Glutamatergic neuron (in vitro differentiated cells): ENCODE measurements around the gene UBAC2. TPM values are rescaled to one million over a fixed set of nuclear protein-coding genes. Genes with fewer than 3 reads are reported as not detected.
"Not testable (repeated sequence)": the region's sequence is repeated elsewhere in the genome, so short reads cannot be mapped to it uniquely, and the experiment has no call there.

Experiments
- DNase-seq: peaks from one replicate; pipeline ENCODE4 v3.0.0; 2022
- H3K27ac Mint-ChIP-seq: one replicate; pipeline ENCODE4 v1.8.0; 2020; ENCODE audit warnings: mild to moderate bottlenecking, mixed read lengths, inconsistent platforms; ENCODE audit not compliant: unreplicated experiment
- H3K27me3 Mint-ChIP-seq: one replicate; pipeline ENCODE4 v1.8.0; 2020; ENCODE audit warnings: mild to moderate bottlenecking, moderate library complexity, mixed read lengths, inconsistent platforms; ENCODE audit not compliant: unreplicated experiment
- H3K36me3 Mint-ChIP-seq: one replicate; pipeline ENCODE4 v1.8.0; 2020; ENCODE audit warnings: mild to moderate bottlenecking, mixed read lengths, inconsistent platforms; ENCODE audit not compliant: unreplicated experiment
- H3K4me1 Mint-ChIP-seq: one replicate; pipeline ENCODE4 v1.8.0; 2020; ENCODE audit warnings: mild to moderate bottlenecking, low read depth, mixed read lengths, inconsistent platforms; ENCODE audit not compliant: unreplicated experiment
- H3K4me3 Mint-ChIP-seq: one replicate; pipeline ENCODE4 v1.8.0; 2020; ENCODE audit warnings: mild to moderate bottlenecking, mixed read lengths, inconsistent platforms; ENCODE audit not compliant: unreplicated experiment
- H3K9me3 Mint-ChIP-seq: one replicate; pipeline ENCODE4 v1.8.0; 2020; ENCODE audit warnings: mild to moderate bottlenecking, moderate library complexity, mixed read lengths, inconsistent platforms; ENCODE audit not compliant: unreplicated experiment
- CTCF ChIP-seq: fragments of 200-600 bp; sonication (generic); IDR thresholded peaks from one replicate; pipeline ENCODE4 v1.5.0; 2021; ENCODE audit not compliant: partially characterized antibody, unreplicated experiment
- total RNA-seq: library from RNA; stranded (reverse); fragmentation: NEBNext Ultra II Directional; extraction: Animal tissue kit (Norgen Biotek cat#: 25700); gene quantifications from one replicate; pipeline ENCODE4 v1.2.1, GENCODE V29; 2021; ENCODE audit not compliant: unreplicated experiment

The UBAC2 gene
- total RNA-seq, 1 donor from 2014 or later, result 33.3 TPM

GRCh38 chr13:99206873-99207272 lies 6.2 kb downstream of the UBAC2 start:
- H3K36me3 Mint-ChIP-seq, result peaks cover 6% of the 10 kb centered on the region
- no peak for TF ChIP-seq CTCF
- H3K27ac Mint-ChIP-seq, result peak overlapping the region; percentile 12
- peaks cover 4% of the 10 kb centered on the region for H3K27me3 Mint-ChIP-seq
- no peak overlapping the region for H3K4me3 Mint-ChIP-seq
- peaks cover 2% of the 10 kb centered on the region for H3K9me3 Mint-ChIP-seq
- H3K4me1 Mint-ChIP-seq, result peaks cover 18% of the 10 kb centered on the region
- DNase-seq, result no peak

GRCh38 chr13:99207511-99207910 lies 6.9 kb downstream of the UBAC2 start:
- Mint-ChIP-seq H3K27me3 (peaks cover 4% of the 10 kb centered on the region), H3K36me3 (peaks cover 6% of the 10 kb centered on the region), H3K27ac (no peak overlapping the region), H3K9me3 (peaks cover 2% of the 10 kb centered on the region), H3K4me3 (no peak overlapping the region), H3K4me1 (peaks cover 15% of the 10 kb centered on the region)
- DNase-seq, result no peak
- TF ChIP-seq CTCF, result no peak

- Mint-ChIP-seq H3K27ac (no peak overlapping the region), H3K36me3 (peaks cover 6% of the 10 kb centered on the region), H3K4me1 (peaks cover 15% of the 10 kb centered on the region), H3K9me3 (peaks cover 2% of the 10 kb centered on the region), H3K4me3 (no peak overlapping the region), H3K27me3 (peaks cover 4% of the 10 kb centered on the region)
- TF ChIP-seq CTCF, result no peak
- no peak for DNase-seq
These were observed 7.5 kb downstream of the UBAC2 start for GRCh38 chr13:99208185-99208584.

- no peak overlapping the region for H3K4me3 Mint-ChIP-seq
- peaks cover 6% of the 10 kb centered on the region for H3K36me3 Mint-ChIP-seq
- peaks cover 2% of the 10 kb centered on the region for H3K9me3 Mint-ChIP-seq
- H3K27me3 Mint-ChIP-seq, result peaks cover 5% of the 10 kb centered on the region
- DNase-seq, result no peak
- TF ChIP-seq CTCF, result no peak
- peaks cover 15% of the 10 kb centered on the region for H3K4me1 Mint-ChIP-seq
- no peak overlapping the region for H3K27ac Mint-ChIP-seq
These were observed 8.3 kb downstream of the UBAC2 start for GRCh38 chr13:99208845-99209527.

GRCh38 chr13:99210627-99211026 lies 10.0 kb downstream of the UBAC2 start:
- not testable (repeated sequence) for H3K36me3 Mint-ChIP-seq, H3K4me1 Mint-ChIP-seq, DNase-seq, H3K9me3 Mint-ChIP-seq, H3K4me3 Mint-ChIP-seq, H3K27ac Mint-ChIP-seq, H3K27me3 Mint-ChIP-seq
